ENCODE results near the gene PAEP.

- TF ChIP-seq EZH2 (IDR thresholded peaks at IDR 0.05; ENCODE audit: low read length) (no peak), CTCF (optimal IDR thresholded peaks at IDR 0.05 in 1 of 3, IDR thresholded peaks at IDR 0.05 in 1 of 3, conservative IDR thresholded peaks at IDR 0.05 in 1 of 3; ENCODE audit: extremely low read depth in 1 of 3, insufficient read depth in 2 of 3, low read length in 3 of 3) (no peak)
Observed at GRCh38 chr9:135514342-135515082, 47.0 kb upstream of the PAEP start.
